GM23248 (cell line): ENCODE results near the gene AGPAT3. TPM values are rescaled to one million over a fixed set of nuclear protein-coding genes. Genes with fewer than 3 reads are reported as not detected.

Source experiments
- DNase-seq: peaks from one replicate; pipeline ENCODE4 v3.0.0-alpha.2; 2015
- H2AFZ ChIP-seq: fragments of 200-600 bp; sonication (generic); 2 replicates; pipeline ENCODE4 v1.6.1; 2016; ENCODE audit warnings: antibody characterized with exemption
- H3F3A ChIP-seq: fragments of 200-600 bp; sonication (generic); 2 replicates; pipeline ENCODE4 v1.6.1; 2016; ENCODE audit warnings: mild to moderate bottlenecking, antibody characterized with exemption, mixed run types; ENCODE audit not compliant: insufficient read depth
- H3K27ac ChIP-seq: fragments of 200-600 bp; sonication (generic); 2 replicates; pipeline ENCODE4 v1.5.1; 2016; ENCODE audit warnings: mild to moderate bottlenecking
- H3K27me3 ChIP-seq: fragments of 200-600 bp; sonication (generic); replicated peaks from 2 replicates; pipeline ENCODE4 v1.6.1; 2016; ENCODE audit warnings: mild to moderate bottlenecking; ENCODE audit not compliant: insufficient read depth
- H3K36me3 ChIP-seq: fragments of 200-600 bp; sonication (generic); 2 replicates; pipeline ENCODE4 v1.6.1; 2016; ENCODE audit warnings: low read depth, mild to moderate bottlenecking
- H3K4me1 ChIP-seq: fragments of 200-600 bp; sonication (generic); 2 replicates; pipeline ENCODE4 v1.6.1; 2016; ENCODE audit warnings: mild to moderate bottlenecking; ENCODE audit not compliant: insufficient read depth
- H3K4me2 ChIP-seq: fragments of 200-600 bp; sonication (generic); one replicate; pipeline ENCODE4 v1.6.1; 2016; ENCODE audit warnings: mild to moderate bottlenecking; ENCODE audit not compliant: unreplicated experiment
- H3K4me3 ChIP-seq: fragments of 200-600 bp; sonication (generic); 2 replicates; pipeline ENCODE4 v1.5.1; 2016; ENCODE audit warnings: mild to moderate bottlenecking
- H3K79me2 ChIP-seq: fragments of 200-600 bp; sonication (generic); 2 replicates; pipeline ENCODE4 v1.6.1; 2016; ENCODE audit warnings: mild to moderate bottlenecking; ENCODE audit not compliant: insufficient read depth
- H3K9ac ChIP-seq: fragments of 200-600 bp; sonication (generic); 2 replicates; pipeline ENCODE4 v1.6.1; 2016; ENCODE audit warnings: mild to moderate bottlenecking
- H3K9me2 ChIP-seq: fragments of 200-600 bp; sonication (generic); 2 replicates; pipeline ENCODE4 v1.6.1; 2016; ENCODE audit warnings: mixed run types, mild to moderate bottlenecking, moderate library complexity; ENCODE audit not compliant: insufficient read depth
- H3K9me3 ChIP-seq: fragments of 200-600 bp; sonication (generic); one replicate; pipeline ENCODE4 v1.6.1; 2017; ENCODE audit warnings: low read depth
- H4K20me1 ChIP-seq: fragments of 200-600 bp; sonication (generic); 2 replicates; pipeline ENCODE4 v1.6.0; 2016; ENCODE audit not compliant: insufficient read depth
- EZH2 ChIP-seq: fragments of 200-600 bp; sonication (generic); IDR thresholded peaks from 2 replicates; pipeline ENCODE4 v1.6.1; 2018; ENCODE audit warnings: antibody characterized with exemption, mild to moderate bottlenecking; ENCODE audit not compliant: insufficient read depth, poor library complexity, severe bottlenecking
- EZH2phosphoT487 ChIP-seq: fragments of 200-600 bp; sonication (generic); IDR thresholded peaks from 2 replicates; pipeline ENCODE4 v1.6.1; 2018; ENCODE audit warnings: antibody characterized with exemption, moderate library complexity, mild to moderate bottlenecking, low read depth; ENCODE audit not compliant: insufficient read depth
- WGBS, 2 experiments: methylation state at CpG; one replicate each; pipeline ENCODE4 v1.1.6; 2015 to 2017; ENCODE audit warnings: low lambda C conversion rate in 2 of 2, low coverage in 1 of 2; ENCODE audit errors: missing lambda C conversion rate in 2 of 2; 5-methylcytosine and 5-hydroxymethylcytosine counted together
- in situ Hi-C: fragments of 300-500 bp; cut with MboI; formaldehyde crosslinking; loops from 2 replicates; pipeline ENCODE4 v1.15.0; 2020
- polyA plus RNA-seq: library from polyadenylated mRNA; unstranded; fragments of >200 nt; fragmentation: Nextera tagmentation; extraction: Ambion mirVana; gene quantifications from 2 replicates; pipeline ENCODE4 v1.2.1, GENCODE V29; 2016
- small RNA-seq: library from RNA; depleted of rRNA; stranded (forward); fragments of <200 nt; gene quantifications from one replicate; pipeline ENCODE3, GENCODE V24; 2014; ENCODE audit warnings: low read depth, low replicate concordance
- total RNA-seq: library from RNA; depleted of rRNA; stranded (reverse); fragments of >200 nt; shearing (Covaris generic); gene quantifications from 2 replicates; pipeline ENCODE4 v1.2.3, GENCODE V29; 2014; rRNA removed

The AGPAT3 gene
- total and polyA plus RNA-seq, 2 experiments from 2014 or later, result 12.3 to 29.3 TPM

GRCh38 chr21:44027607-44028286, 162.7 kb downstream of the AGPAT3 start:
- Histone ChIP-seq H4K20me1 (peaks cover 8% of the 10 kb centered on the region; the same call in 1 of the 2 replicates), H3F3A (peaks cover 37% of the 10 kb centered on the region), H3K9me2 (no peaks in the 10 kb centered on the region), H3K27me3 (no peaks in the 10 kb centered on the region), H3K4me3 (no peak overlapping the region), H3K9me3 (no peaks in the 10 kb centered on the region), H3K4me2 (no peak overlapping the region), H3K27ac (no peak overlapping the region), H2AFZ (no peak overlapping the region), H3K79me2 (peaks cover 100% of the 10 kb centered on the region), H3K4me1 (peaks cover 25% of the 10 kb centered on the region), H3K9ac (no peak overlapping the region), H3K36me3 (peaks cover 3% of the 10 kb centered on the region)
- no peak for DNase-seq
- in situ Hi-C loops, result no loop called here
- WGBS, 2 experiments, result 92 to 93% methylated on average over 7 to 8 of the region's 8 CpGs
- no peak for TF ChIP-seq EZH2phosphoT487
- TF ChIP-seq EZH2, result no peak

GRCh38 chr21:44028287-44028659, 163.2 kb downstream of the AGPAT3 start:
- Histone ChIP-seq H3K9me2 (no peaks in the 10 kb centered on the region), H3K4me3 (no peak overlapping the region)
- TF ChIP-seq EZH2 (no peak), EZH2phosphoT487 (no peak)

GRCh38 chr21:44029460-44030087, 164.6 kb downstream of the AGPAT3 start:
- Histone ChIP-seq H3K36me3 (peaks cover 15% of the 10 kb centered on the region), H3K79me2 (peaks cover 97% of the 10 kb centered on the region), H3K4me2 (no peak overlapping the region), H3K27me3 (no peaks in the 10 kb centered on the region), H4K20me1 (peaks cover 8% of the 10 kb centered on the region; the same call in 1 of the 2 replicates), H3K9me2 (no peaks in the 10 kb centered on the region), H3K4me1 (peaks cover 24% of the 10 kb centered on the region), H3K9ac (no peak overlapping the region), H2AFZ (no peak overlapping the region), H3K9me3 (no peaks in the 10 kb centered on the region), H3K27ac (no peak overlapping the region), H3K4me3 (no peak overlapping the region), H3F3A (peaks cover 33% of the 10 kb centered on the region)
- WGBS, 2 experiments, result 91 to 93% methylated on average over 6 of the region's 6 CpGs
- DNase-seq, result no peak
- in situ Hi-C loops, result no loop called here
- TF ChIP-seq EZH2phosphoT487 (no peak), EZH2 (no peak)

More at GRCh38 chr21:44028287-44028659, 163.2 kb downstream of the AGPAT3 start:
- in situ Hi-C loops, result no loop called here
- WGBS, 2 experiments, result 93 to 97% methylated on average over 6 of the region's 6 CpGs
- no peak overlapping the region for H3K9ac ChIP-seq
- peaks cover 100% of the 10 kb centered on the region for H3K79me2 ChIP-seq
- H3K4me1 ChIP-seq, result peaks cover 25% of the 10 kb centered on the region
- no peaks in the 10 kb centered on the region for H3K9me3 ChIP-seq
- no peaks in the 10 kb centered on the region for H3K27me3 ChIP-seq
- H2AFZ ChIP-seq, result no peak overlapping the region
- no peak overlapping the region for H3K27ac ChIP-seq
- no peak overlapping the region for H3K4me2 ChIP-seq
- H3F3A ChIP-seq, result peaks cover 37% of the 10 kb centered on the region
- H4K20me1 ChIP-seq, result peaks cover 8% of the 10 kb centered on the region; the same call in 1 of the 2 replicates
- peaks cover 8% of the 10 kb centered on the region for H3K36me3 ChIP-seq
- no peak for DNase-seq

GRCh38 chr21:44035244-44035643, 170.2 kb downstream of the AGPAT3 start:
- H3K4me3 ChIP-seq, result no peak overlapping the region
- WGBS, 2 experiments, result 98 to 100% methylated on average over 4 of the region's 4 CpGs
- TF ChIP-seq EZH2 (no peak), EZH2phosphoT487 (no peak)
- H3K27ac ChIP-seq, result no peak overlapping the region
- no peaks in the 10 kb centered on the region for H3K9me2 ChIP-seq
- H3K4me2 ChIP-seq, result no peak overlapping the region
- no peak overlapping the region for H2AFZ ChIP-seq
- in situ Hi-C loops, result no loop called here
- H3F3A ChIP-seq, result no peaks in the 10 kb centered on the region
- peaks cover 78% of the 10 kb centered on the region for H3K79me2 ChIP-seq
- no peak for DNase-seq
- no peak overlapping the region for H3K9ac ChIP-seq
- peaks cover 15% of the 10 kb centered on the region for H3K36me3 ChIP-seq
- no peaks in the 10 kb centered on the region for H3K9me3 ChIP-seq
- H3K4me1 ChIP-seq, result no peaks in the 10 kb centered on the region
- no peaks in the 10 kb centered on the region for H4K20me1 ChIP-seq
- no peaks in the 10 kb centered on the region for H3K27me3 ChIP-seq

Small RNAs within 50 kb of the gene (small RNA-seq; reads per million reads assigned to genes)
- gene RNU6-1150P, result not detected
- gene RNU6-859P, result not detected

Other genes with a start within 250 kb of the AGPAT3 start
- 2.5 and 4.8 TPM in 2 replicates for gene HSF2BP, start 205.7 kb upstream of the AGPAT3 start, total RNA-seq
- 1.6 TPM in 2 replicates for gene HSF2BP, start 205.7 kb upstream of the AGPAT3 start, polyA plus RNA-seq
- 14.0 and 15.0 TPM in 2 replicates for gene RRP1B, start 205.7 kb upstream of the AGPAT3 start, total RNA-seq
- gene RRP1B, start 205.7 kb upstream of the AGPAT3 start, polyA plus RNA-seq, result 12.9 and 13.6 TPM in 2 replicates
- 67.5 and 68.0 TPM in 2 replicates for gene PDXK, start 146.1 kb upstream of the AGPAT3 start, total RNA-seq
- 81.8 and 89.7 TPM in 2 replicates for gene PDXK, start 146.1 kb upstream of the AGPAT3 start, polyA plus RNA-seq
- gene CSTB, start 88.9 kb upstream of the AGPAT3 start, total RNA-seq, result 6.7 and 7.8 TPM in 2 replicates
- 95.0 and 97.5 TPM in 2 replicates for gene CSTB, start 88.9 kb upstream of the AGPAT3 start, polyA plus RNA-seq
- 22.3 and 25.2 TPM in 2 replicates for gene RRP1, start 75.6 kb upstream of the AGPAT3 start, total RNA-seq
- gene RRP1, start 75.6 kb upstream of the AGPAT3 start, polyA plus RNA-seq, result 17.6 and 18.0 TPM in 2 replicates
- gene TRAPPC10, start 147.1 kb downstream of the AGPAT3 start, total RNA-seq, result 21.0 and 23.1 TPM in 2 replicates
- 9.9 and 10.3 TPM in 2 replicates for gene TRAPPC10, start 147.1 kb downstream of the AGPAT3 start, polyA plus RNA-seq
- 16.1 and 16.3 TPM in 2 replicates for gene PWP2, start 242.2 kb downstream of the AGPAT3 start, total RNA-seq
- 11.2 and 12.8 TPM in 2 replicates for gene PWP2, start 242.2 kb downstream of the AGPAT3 start, polyA plus RNA-seq